Stimulated activated CD4-positive, alpha-beta T cell treated with anti-CD3 and anti-CD28 coated beads, Interleukin-1b, Interleukin-23, amount 100 ng/mL, for 24 hours (primary cell): ENCODE measurements around the gene UGT1A9.
"Not testable (repeated sequence)": the region's sequence is repeated elsewhere in the genome, so short reads cannot be mapped to it uniquely, and the experiment has no call there.

Experiments used
- DNase-seq, 4 experiments: peaks; one replicate each; pipeline ENCODE4 v3.0.0-alpha.2; 2020; ENCODE audit warnings: low read depth in 4 of 4, low spot score in 1 of 4

Gene UGT1A9

GRCh38 chr2:233711312-233712008, 39.8 kb downstream of the UGT1A9 start:
- peak; percentile 46 to 56 (median 52) for DNase-seq

DNA sequence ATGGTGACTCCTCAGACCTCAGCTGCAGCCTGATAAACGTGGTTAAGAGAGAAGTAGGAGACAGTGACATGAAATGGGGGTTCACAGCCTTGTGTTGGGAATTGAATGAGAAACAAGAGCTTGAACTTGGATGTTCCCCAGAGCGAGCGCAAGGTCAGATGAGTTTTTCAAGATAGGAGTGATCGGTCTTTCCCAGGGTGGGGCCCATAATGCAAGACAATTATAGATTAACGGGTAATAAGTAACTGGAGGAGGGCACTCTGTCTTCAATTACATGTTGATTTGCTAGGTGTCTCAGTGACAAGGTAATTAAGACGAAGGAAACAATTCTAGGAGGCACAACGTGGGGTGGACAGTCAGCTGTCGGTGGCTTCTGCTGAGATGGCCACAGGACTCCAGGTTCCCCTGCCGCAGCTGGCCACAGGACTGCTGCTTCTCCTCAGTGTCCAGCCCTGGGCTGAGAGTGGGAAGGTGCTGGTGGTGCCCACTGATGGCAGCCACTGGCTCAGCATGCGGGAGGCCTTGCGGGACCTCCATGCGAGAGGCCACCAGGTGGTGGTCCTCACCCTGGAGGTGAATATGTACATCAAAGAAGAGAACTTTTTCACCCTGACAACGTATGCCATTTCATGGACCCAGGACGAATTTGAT, 41.0 kb downstream of the UGT1A9 start, which contains the start of gene UGT1A5:
TSS of gene UGT1A5 (plus strand) at position 297 of the 651 bp plus-strand sequence. CDS start at position 382, 85 bp downstream.
- no peak for DNase-seq

DNA sequence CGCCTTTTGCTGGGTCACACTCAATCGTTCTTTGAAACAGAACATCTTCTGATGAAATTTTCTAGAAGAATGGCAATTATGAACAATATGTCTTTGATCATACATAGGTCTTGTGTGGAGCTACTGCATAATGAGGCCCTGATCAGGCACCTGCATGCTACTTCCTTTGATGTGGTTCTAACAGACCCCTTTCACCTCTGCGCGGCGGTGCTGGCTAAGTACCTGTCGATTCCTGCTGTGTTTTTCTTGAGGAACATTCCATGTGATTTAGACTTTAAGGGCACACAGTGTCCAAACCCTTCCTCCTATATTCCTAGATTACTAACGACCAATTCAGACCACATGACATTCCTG, 41.5 kb downstream of the UGT1A9 start:
- no peak for DNase-seq

- no peak for DNase-seq
Observed at GRCh38 chr2:233714121-233714520, 42.4 kb downstream of the UGT1A9 start.

DNA sequence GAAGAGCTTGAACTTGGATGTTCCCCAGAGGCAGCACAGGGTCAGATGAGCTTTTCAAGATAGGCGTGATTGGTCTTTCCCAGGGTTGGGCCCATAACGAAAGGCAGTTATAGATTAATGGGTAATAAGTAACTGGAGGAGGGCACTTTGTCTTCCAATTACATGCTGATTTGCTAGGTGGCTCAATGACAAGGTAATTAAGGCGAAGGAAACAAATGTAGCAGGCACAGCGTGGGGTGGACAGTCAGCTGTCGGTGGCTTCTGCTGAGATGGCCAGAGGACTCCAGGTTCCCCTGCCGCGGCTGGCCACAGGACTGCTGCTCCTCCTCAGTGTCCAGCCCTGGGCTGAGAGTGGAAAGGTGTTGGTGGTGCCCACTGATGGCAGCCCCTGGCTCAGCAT, 46.9 kb downstream of the UGT1A9 start, which contains the start of gene UGT1A4:
TSS of gene UGT1A4 (plus strand) at position 185 of the 400 bp plus-strand sequence. CDS start at position 270, 85 bp downstream.
- no peak for DNase-seq

- no peak for DNase-seq
Observed at GRCh38 chr2:233728723-233729301, 57.1 kb downstream of the UGT1A9 start, which contains the start of gene UGT1A3. UGT1A3 (plus strand) TSS chr2:233729042; CDS start chr2:233729127, 85 bp downstream.

DNA sequence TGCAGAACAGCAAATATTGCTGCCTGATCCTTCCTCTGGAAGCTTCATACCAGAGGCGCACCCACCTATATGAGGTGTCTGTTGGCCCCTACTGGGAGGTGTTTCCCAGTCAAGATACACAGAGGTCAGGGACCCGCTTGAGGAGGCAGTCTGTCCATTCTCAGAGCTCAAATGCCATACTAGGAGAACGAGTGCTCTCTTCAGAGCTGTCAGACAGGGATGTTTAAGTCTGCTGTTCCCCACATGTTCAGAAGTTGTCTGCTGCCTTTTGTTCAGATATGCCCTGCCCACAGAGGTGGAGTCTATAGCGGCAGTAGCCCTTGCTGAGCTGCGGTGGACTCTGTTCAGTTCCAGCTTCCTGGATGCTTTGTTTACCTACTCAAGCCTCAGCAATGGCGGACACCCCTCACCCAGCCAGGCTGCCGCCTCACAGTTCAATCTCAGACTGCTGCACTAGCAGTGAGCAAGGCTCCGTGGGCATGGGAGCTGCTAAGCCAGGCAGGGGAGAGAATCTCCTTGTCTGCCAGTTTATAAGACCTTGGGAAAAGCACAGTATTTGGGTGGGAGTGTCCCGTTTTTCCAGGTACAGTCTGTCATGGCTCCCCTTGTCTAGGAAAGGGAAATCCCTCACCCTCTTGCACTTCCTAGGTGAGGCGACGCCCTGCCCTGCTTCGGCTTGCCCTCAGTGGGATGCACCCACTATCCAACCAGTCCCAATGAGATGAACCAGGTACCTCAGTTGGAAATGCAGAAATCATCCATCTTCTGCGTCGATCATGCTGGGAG, 65.4 kb downstream of the UGT1A9 start:
- not testable (repeated sequence) for DNase-seq

GRCh38 chr2:233740870-233741269, 69.2 kb downstream of the UGT1A9 start:
- DNase-seq: no peak

DNA sequence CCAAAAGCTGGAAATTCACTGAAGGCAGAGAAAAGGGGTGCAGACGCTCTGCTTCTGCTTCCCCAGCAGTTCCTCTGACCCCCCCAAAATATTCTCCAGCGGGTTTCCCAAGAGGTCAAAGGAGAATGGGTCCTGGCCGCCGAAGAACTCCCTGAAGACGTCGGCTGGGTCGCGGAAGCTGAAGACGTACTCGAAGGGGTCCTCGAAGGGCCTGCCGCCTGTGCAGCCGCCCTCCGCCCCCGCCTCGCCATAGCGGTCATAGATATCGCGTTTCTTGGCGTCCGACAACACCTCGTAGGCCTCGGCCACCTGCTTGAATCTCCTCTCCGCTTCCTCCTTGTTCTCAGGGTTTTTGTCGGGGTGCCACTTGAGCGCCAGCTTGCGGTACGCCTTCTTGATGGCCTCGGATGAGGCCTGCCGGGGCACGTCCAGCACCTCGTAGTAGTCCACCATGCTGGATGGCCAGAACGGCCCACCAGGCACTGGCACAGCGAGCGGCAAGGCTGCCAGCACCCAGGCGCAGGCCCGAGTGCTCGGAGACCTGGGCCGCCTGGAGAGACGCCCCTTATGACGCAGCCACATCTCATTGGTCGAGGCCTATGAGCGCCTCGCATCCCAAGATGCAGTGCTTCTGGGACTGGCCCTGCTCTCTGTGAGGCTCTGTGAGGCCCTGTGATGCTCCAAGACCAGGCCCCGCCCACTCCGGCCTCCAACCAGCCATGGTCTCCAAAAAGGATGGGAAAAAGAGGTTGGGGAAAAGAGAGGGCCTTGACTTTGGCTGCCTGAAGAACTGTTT, 72.0 kb downstream of the UGT1A9 start:
- no peak for DNase-seq

- DNase-seq: no peak
Observed at GRCh38 chr2:233745073-233745755, 73.5 kb downstream of the UGT1A9 start.

DNA sequence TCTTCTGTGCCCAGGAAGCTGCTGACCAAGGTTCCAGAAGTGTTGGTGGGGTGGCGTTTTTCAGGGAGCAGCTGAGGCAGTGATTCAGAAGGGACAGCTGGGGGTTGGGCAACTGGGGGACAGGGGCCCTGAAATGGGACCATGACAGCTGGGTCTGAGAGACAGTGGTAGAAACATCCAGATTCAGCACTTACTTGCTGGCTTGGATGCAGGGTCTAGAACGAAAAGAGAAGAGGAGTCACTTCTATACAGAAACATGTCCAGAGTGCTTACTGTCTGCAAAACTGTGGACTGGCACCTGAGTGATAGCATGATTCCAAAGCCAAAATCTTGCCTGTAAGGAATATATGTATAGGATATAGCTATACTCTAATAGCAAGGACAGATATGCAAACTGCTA, 74.1 kb downstream of the UGT1A9 start:
- DNase-seq: not testable (repeated sequence)

DNA sequence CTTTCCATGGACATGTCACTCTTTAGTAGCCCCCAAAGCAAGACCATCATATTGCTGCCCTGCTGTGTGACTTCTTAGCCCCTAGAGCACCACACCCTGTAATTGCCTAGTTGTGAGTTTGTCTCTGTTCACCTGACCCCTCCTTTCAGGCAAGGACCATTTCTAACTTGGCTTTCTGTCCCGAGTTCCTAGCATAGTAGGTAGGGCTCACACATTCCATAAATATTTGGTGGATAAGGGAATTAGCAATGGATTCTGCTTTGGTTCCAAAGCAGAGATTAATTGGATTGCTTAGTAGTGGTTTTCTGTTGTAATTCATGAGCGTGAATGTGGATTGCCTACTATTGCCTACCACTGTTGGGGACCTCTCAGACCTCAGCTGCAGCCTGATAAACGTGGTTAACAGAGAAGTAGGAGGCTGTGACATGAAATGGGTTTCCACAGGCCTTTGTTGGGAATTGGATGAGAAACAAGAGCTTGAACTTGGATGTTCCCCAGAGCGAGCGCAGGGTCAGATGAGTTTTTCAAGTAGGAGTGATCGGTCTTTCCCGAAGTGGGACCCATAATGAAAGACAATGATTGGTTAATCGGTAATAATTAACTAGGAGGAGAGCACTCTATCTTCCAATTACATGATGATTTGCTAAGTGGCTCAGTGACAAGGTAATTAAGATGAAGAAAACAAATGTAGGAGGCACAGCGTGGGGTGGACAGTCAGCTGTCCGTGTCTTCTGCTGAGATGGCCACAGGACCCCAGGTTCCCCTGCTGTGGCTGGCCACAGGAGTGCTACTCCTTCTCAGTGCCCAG, 75.0 kb downstream of the UGT1A9 start:
- DNase-seq: no peak

DNA sequence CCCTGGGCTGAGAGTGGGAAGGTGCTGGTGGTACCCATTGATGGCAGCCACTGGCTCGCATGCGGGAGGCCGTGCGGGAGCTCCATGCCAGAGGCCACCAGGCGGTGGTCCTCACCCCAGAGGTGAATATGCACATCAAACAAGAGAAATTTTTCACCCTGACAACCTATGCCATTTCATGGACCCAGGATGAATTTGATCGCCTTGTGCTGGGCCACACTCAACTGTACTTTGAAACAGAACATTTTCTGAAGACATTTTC, 75.5 kb downstream of the UGT1A9 start:
- no peak for DNase-seq

DNA sequence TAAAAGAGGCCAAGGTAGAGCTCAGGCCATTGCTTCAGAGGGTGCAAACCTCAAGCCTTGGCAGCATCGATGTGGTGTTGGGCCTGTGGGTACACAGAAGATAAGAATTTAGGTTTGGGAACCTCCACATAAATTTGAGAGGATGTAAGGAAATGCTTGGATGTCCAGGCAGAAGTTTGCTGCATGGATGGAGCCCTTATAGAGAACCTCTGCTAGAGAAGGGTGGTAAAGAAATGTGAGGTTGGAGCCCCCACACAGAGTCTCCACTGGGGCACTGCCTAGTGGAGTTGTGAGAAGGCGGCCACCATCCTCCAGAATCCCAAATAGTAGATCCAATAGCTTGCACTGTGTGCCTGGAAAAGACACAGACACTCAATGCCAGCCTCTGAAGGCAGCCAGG, 79.0 kb downstream of the UGT1A9 start:
- not testable (repeated sequence) for DNase-seq

DNA sequence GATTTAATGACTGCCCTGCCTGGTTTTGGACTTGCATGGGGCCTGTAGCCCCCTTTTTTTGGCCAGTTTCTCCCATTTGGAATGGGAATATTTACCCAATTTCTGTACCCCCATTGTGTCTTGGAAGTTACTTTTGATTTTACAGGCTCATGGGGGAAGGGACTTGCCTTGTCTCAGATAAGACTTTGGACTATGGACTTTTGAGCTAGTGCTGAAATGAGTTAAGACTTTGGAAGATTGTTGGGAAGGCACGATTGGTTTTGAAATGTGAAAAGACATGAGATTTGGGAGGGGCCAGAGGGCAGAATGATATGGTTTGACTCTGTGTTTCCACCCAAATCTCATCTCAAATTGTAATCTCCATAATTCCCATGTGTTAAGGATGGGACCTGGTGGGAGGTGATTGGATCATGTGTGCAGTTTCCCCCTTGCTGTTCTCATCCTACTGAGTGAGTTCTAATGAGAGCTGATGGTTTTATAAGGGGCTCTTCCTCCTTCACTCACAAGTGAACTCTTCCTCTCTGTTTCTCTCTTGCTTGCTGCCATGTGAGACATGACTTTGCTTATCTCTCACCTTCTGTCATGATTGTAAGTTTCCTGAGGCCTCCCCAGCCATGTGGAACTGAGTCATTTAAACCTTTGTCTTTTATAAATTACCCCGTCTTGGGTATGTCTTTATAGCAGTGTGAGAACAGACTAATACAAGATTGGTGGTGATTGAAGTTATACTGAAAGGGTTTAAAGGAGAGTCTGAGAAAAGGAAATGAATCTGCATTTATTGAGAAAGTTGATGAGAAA, 79.7 kb downstream of the UGT1A9 start:
- not testable (repeated sequence) for DNase-seq

- no peak for DNase-seq
Observed at GRCh38 chr2:233754872-233755611, 83.3 kb downstream of the UGT1A9 start.

- DNase-seq: no peak
Observed at GRCh38 chr2:233756429-233757081, 84.9 kb downstream of the UGT1A9 start.
